Upper lobe of left lung (tissue), 6 donors: ENCODE measurements around the gene PTGR3. TPM values are rescaled to one million over a fixed set of nuclear protein-coding genes. Genes with fewer than 3 reads are reported as not detected.

Experiments
- ATAC-seq, 2 donors: fragments of 200-7000 bp; cut with Tn5 transposase; one replicate each; pipeline ENCODE4 v1.9.1; 2022; ENCODE audit warnings: mild to moderate bottlenecking in 2 of 2, moderate library complexity in 2 of 2; ENCODE audit not compliant: low FRiP score in 2 of 2
- DNase-seq, 2 donors: peaks; one replicate each; pipeline ENCODE4 v3.0.0-alpha.2; 2019 to 2020
- H3K27ac ChIP-seq, 4 donors: fragments of 200-600 bp; sonication (generic); one replicate each; pipeline ENCODE4 v1.5.1; 2016 to 2019
- H3K27me3 ChIP-seq, 4 donors: fragments of 200-600 bp; sonication (generic); one replicate each; pipeline ENCODE4 v1.5.1; 2017 to 2019
- H3K36me3 ChIP-seq, 4 donors: fragments of 200-600 bp; sonication (generic); one replicate each; pipeline ENCODE4 v1.5.1; 2016 to 2019
- H3K4me1 ChIP-seq, 4 donors: fragments of 200-600 bp; sonication (generic); one replicate each; pipeline ENCODE4 v1.5.1; 2018 to 2019
- H3K4me3 ChIP-seq, 4 donors: fragments of 200-600 bp; sonication (generic); one replicate each; pipeline ENCODE4 v1.5.1; 2017 to 2019; ENCODE audit warnings: mild to moderate bottlenecking in 2 of 4, moderate library complexity in 1 of 4
- H3K9me3 ChIP-seq, 4 donors: fragments of 200-600 bp; sonication (generic); one replicate each; pipeline ENCODE4 v1.5.1; 2018 to 2019
- EP300 ChIP-seq, 4 donors: sonication (generic); formaldehyde crosslinking; IDR thresholded peaks; one replicate each; pipeline ENCODE4 v1.5.1; 2017; ENCODE audit warnings: antibody characterized with exemption in 4 of 4, control low read depth in 2 of 4
- POLR2A ChIP-seq, 4 donors: fragments of 450-650 bp; IDR thresholded peaks; one replicate each; pipeline ENCODE4 v1.5.1; 2016 to 2017; ENCODE audit warnings: antibody characterized with exemption in 4 of 4, mild to moderate bottlenecking in 2 of 4
- POLR2AphosphoS5 ChIP-seq, 2 donors: sonication (generic); formaldehyde crosslinking; IDR thresholded peaks; one replicate each; pipeline ENCODE4 v1.5.1; 2017; ENCODE audit warnings: antibody characterized with exemption in 2 of 2
- WGBS, 2 donors: methylation state at CpG; one replicate each; pipeline ENCODE4 v1.1.5; 2017 to 2018; 5-methylcytosine and 5-hydroxymethylcytosine counted together
- total RNA-seq, 6 donors: library from RNA; depleted of rRNA in 4 of 6; stranded (reverse); fragments of >200 nt in 4 of 6; gene quantifications; one replicate each; pipeline versions ENCODE4 v1.1.0 to v1.2.1, GENCODE V29; 2016 to 2021
- TF ChIP-seq, protein P1 (sequence below), 6 experiments: fragments of 450-650 bp in 4 of 6; fragments of 200-600 bp in 2 of 6; sonication (generic) in 2 of 6; IDR thresholded peaks; one replicate each; pipeline ENCODE4 v1.5.1; 2016 to 2019; ENCODE audit warnings: antibody characterized with exemption in 6 of 6
- donor health status: DM: no; HTN: no; CAD: no; lungs with moderate emphysema.
- donor health status: DM: no; HTN: yes; CAD: no; lungs with severe emphysema.

PTGR3 gene
- total RNA-seq, 6 donors from 2014 or later, result 12.2 to 36.8 (median 26.5) TPM

GRCh38 chr18:75246721-75247610, 38.0 kb upstream of the PTGR3 start:
- no peaks in the 10 kb centered on the region for H3K36me3 ChIP-seq
- peaks cover 11 to 28% (median 18%) of the 10 kb centered on the region in 4 donors for H3K4me1 ChIP-seq
- peak in 1 of 2 donors; percentile 33 for DNase-seq
- peak in 1 of 2 donors; percentile 35 for ATAC-seq
- TF ChIP-seq POLR2A (IDR thresholded peaks at IDR 0.05), result no peak
- TF ChIP-seq, protein P1, sequence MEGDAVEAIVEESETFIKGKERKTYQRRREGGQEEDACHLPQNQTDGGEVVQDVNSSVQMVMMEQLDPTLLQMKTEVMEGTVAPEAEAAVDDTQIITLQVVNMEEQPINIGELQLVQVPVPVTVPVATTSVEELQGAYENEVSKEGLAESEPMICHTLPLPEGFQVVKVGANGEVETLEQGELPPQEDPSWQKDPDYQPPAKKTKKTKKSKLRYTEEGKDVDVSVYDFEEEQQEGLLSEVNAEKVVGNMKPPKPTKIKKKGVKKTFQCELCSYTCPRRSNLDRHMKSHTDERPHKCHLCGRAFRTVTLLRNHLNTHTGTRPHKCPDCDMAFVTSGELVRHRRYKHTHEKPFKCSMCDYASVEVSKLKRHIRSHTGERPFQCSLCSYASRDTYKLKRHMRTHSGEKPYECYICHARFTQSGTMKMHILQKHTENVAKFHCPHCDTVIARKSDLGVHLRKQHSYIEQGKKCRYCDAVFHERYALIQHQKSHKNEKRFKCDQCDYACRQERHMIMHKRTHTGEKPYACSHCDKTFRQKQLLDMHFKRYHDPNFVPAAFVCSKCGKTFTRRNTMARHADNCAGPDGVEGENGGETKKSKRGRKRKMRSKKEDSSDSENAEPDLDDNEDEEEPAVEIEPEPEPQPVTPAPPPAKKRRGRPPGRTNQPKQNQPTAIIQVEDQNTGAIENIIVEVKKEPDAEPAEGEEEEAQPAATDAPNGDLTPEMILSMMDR (IDR thresholded peaks at IDR 0.05), result no peak
- TF ChIP-seq POLR2AphosphoS5 (IDR thresholded peaks at IDR 0.05), result no peak
- no peak for TF ChIP-seq EP300 (IDR thresholded peaks at IDR 0.05)
- WGBS, 2 donors, result 53 to 66% methylated on average over 10 of the region's 10 CpGs
- H3K27ac ChIP-seq, result peak overlapping the region; percentile 52 to 83 (median 77)
- H3K9me3 ChIP-seq, result no peaks in the 10 kb centered on the region
- peak overlapping the region in 3 of 4 donors; percentile 35 to 48 (median 45) for H3K4me3 ChIP-seq
- H3K27me3 ChIP-seq, result no peaks in the 10 kb centered on the region

GRCh38 chr18:75244351-75245313, 35.7 kb upstream of the PTGR3 start:
- no peaks in the 10 kb centered on the region for H3K36me3 ChIP-seq
- no peak for TF ChIP-seq POLR2AphosphoS5 (IDR thresholded peaks at IDR 0.05)
- no peak for TF ChIP-seq EP300 (IDR thresholded peaks at IDR 0.05)
- TF ChIP-seq, protein P1 (IDR thresholded peaks at IDR 0.05), result no peak
- no peak for TF ChIP-seq POLR2A (IDR thresholded peaks at IDR 0.05)
- peaks cover 11 to 22% (median 18%) of the 10 kb centered on the region in 4 donors for H3K4me1 ChIP-seq
- peak in 1 of 2 donors; percentile 39 for DNase-seq
- H3K27ac ChIP-seq, result no peak overlapping the region
- no peaks in the 10 kb centered on the region for H3K27me3 ChIP-seq
- H3K4me3 ChIP-seq, result no peak overlapping the region
- no peak for ATAC-seq
- H3K9me3 ChIP-seq, result no peaks in the 10 kb centered on the region
- 92 to 94% methylated on average over 19 of the region's 19 CpGs for WGBS, 2 donors

DNA sequence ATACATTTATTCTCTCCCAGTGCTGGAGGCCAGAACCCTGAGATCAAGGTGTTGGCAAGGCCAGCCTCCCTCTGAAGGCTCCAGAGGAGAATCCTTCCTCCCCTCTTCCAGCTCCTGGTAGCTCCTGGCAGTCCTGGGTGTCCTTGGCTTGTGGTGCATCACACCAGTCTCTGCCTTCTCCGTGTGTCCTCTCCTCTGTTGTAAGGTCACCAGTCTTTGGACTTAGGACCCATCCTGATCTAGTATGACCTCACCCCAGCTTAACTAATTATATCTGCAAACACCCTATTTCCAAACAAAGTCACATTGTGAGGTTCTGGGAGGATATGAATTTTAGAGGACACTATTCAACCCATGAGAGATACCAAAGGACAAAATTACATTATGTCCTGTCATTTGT, 32.8 kb upstream of the PTGR3 start:
- WGBS, 2 donors, result 100% methylated on average over 1 of the region's 1 CpG
- Histone ChIP-seq H3K27ac (no peak overlapping the region), H3K4me3 (no peak overlapping the region), H3K36me3 (no peaks in the 10 kb centered on the region), H3K4me1 (peaks cover under 1 to 19% (median 2%) of the 10 kb centered on the region in 4 donors), H3K27me3 (no peaks in the 10 kb centered on the region), H3K9me3 (no peaks in the 10 kb centered on the region)
- DNase-seq, result no peak
- TF ChIP-seq, protein P1 (IDR thresholded peaks at IDR 0.05), result no peak
- TF ChIP-seq POLR2AphosphoS5 (IDR thresholded peaks at IDR 0.05) (no peak), EP300 (IDR thresholded peaks at IDR 0.05) (no peak), POLR2A (IDR thresholded peaks at IDR 0.05) (no peak)
- no peak for ATAC-seq

GRCh38 chr18:75240433-75240832, 31.5 kb upstream of the PTGR3 start:
- H3K27ac ChIP-seq, result no peak overlapping the region
- 92 to 97% methylated on average over 6 to 10 of the region's 10 CpGs for WGBS, 2 donors
- no peaks in the 10 kb centered on the region for H3K36me3 ChIP-seq
- H3K4me3 ChIP-seq, result no peak overlapping the region
- peaks cover 0 to 14% (median 0%) of the 10 kb centered on the region in 4 donors for H3K4me1 ChIP-seq
- TF ChIP-seq POLR2A (IDR thresholded peaks at IDR 0.05), result no peak
- TF ChIP-seq, protein P1 (IDR thresholded peaks at IDR 0.05), result no peak
- TF ChIP-seq EP300 (IDR thresholded peaks at IDR 0.05), result no peak
- no peak for TF ChIP-seq POLR2AphosphoS5 (IDR thresholded peaks at IDR 0.05)
- DNase-seq (peak in 1 of 2 donors; percentile 43), ATAC-seq (no peak)
- no peaks in the 10 kb centered on the region for H3K27me3 ChIP-seq
- no peaks in the 10 kb centered on the region for H3K9me3 ChIP-seq
